ENCODE measurements around the gene RCOR2.
A peak's percentile ranks its signal among the peaks of the same experiment; 100 is the strongest.
"Not testable (repeated sequence)": the region's sequence is repeated elsewhere in the genome, so short reads cannot be mapped to it uniquely, and the experiment has no call there.

Gene RCOR2

DNA sequence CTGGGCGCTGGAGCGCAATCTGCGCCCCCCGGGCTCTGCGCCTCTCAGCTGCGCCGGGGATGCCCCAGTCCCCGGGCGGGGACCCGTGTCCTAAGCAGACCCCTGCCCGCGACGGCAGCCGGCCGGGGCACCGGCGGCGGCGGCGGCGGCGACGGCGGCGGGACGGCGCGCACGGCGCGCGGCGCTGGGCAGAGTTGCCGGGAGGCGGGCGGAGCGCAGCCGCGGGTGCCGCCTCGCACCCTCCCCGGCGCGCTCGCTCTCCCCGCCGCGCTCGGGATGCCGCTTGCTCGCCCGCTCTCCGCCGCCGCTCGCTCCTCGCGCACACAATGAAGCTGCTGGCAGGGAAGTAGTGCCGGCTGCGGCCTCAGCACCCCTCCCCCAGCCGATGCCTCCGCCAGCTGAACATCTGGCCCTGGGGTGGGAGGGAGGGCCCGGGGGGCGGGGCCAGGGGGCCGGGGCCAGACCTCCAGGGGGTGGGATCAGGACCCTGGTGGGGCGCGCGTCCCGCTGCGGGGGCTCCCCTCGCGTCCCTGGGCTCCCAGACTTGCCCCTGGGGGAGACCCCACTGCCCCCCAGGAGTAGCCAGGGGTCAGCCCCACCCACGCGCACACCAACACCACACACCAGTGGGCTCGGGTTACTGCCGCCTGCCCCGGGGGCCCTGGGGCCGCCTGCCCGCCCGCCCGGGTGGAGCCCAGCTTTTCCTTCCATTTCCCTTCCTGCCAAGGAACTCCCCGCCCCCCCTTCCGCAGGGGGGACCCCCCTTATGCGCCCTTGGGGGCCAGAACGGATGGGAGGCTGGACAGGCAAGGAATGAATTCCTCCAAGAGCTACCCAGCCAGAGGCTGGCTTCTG, at the start of gene RCOR2:
Gene RCOR2, minus strand, starts transcription at position 328 of the 855 bp plus-strand sequence. CDS start 708 bp downstream, outside the sequence.
- DNase-seq, result peak; percentile 86

DNA sequence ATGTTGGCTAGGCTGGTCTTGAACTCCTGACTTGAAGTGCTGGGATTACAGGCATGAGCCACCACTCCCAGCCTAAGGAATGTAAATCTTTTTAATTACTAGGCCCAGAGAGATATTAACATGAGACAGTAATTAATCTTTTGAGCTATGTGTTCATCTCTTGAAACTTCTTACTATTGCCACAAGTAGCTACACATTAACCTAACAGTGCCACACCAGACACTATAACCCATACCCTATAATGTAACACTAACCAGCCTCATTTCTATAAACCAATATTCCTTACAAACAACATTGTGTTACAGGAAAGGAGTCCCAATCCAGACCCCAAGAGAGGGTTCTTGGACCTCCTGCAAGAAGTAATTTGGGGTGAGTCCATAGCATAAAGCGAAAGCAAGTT, 49.5 kb upstream of the RCOR2 start:
- no peak for DNase-seq

DNA sequence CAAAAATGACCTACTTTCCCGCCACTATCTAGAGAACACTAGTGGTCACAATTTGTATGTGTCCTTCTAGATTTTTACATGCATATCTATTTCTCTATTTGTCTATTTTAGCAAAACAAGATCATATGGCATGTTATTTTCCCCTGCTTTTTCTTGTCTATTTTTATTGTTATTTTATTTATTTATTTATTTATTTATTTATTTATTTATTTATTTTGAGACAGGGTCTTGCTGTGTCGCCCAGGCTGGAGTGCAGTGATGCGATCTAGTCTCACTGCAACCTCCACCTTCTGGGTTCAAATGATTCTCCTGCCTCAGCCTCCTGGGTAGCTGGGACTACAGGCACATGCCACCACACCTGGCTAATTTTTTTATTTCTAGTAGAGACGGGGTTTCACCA, 46.9 kb upstream of the RCOR2 start:
- not testable (repeated sequence) for DNase-seq

DNA sequence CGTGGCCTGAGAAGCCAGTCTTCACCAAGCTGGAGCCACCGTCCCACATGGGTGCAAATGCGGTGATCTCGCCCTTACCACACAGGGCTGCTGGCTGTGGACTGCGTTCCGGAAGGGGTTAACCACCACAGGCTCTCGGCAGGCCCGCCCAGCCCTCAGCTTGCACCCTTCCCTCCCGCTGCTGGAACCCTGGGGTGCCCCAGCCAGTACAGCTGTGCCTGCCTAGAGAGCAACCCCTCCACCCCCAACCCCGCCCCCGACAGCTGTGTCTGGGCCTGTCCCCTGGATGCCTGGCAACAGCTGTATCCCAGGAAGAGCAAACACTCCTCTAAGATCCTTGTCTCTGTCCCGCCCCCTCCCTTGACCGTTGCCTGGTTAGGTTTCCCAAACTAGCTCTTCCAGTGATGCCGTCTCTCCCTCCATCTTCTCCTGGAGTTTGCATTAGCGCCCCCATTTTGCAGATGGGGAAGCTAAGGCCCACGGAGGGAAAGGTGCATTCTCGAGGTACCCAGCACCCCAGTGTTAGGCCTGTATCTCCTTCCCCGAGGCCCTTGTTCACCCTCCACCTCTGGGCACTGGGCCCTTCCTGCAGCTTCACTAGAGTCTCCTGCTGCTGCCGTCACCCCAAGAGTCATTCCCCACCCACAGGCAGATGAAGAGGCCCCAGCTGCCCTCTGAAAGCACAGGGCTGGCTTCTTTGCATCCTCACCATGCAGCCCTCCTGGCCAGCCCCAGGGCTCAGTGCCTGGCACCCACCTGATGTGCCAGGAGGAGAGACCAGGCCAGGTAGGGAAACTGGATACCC, 44.8 kb upstream of the RCOR2 start:
- DNase-seq, result peak; percentile 76

DNA sequence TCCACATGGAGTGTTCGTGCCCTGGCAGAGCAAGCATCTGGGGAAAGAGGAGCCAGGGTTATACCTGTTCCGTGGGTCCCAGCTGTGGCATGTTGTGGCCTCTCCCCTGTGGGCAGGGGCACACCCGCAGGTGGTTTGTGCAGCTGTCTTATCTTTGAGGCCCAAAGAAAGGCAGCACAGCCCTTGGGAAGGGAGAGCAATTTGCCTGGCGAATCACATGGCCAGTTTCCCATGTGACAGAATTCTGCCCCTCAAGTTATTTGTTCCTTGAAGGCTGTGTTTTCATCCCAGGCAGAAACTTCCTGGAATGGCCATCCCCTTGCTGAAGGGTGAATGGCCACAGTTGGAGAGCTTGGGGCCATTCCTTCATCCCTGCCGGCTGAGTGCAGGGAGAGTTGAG, 41.0 kb upstream of the RCOR2 start:
- no peak for DNase-seq

DNA sequence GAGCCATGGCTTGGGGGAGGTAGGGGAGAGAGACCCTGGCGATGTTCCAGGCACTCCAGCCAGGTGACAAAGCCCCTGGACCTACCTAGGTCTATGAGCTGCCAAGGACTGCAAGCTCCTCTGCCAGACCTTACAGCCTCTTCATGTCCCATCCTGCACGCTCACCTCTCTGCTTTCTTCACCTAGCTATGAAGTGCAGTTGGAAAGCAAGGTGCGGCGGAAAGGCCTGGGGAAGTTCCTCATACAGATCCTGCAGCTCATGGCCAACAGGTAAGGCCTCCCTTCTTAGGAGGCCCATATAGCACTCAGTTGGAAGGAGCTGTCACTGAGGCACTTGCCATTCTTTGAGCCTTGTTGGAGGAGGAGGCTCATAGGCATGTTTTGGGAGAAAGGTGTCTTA, 35.6 kb upstream of the RCOR2 start:
- DNase-seq, result no peak

DNA sequence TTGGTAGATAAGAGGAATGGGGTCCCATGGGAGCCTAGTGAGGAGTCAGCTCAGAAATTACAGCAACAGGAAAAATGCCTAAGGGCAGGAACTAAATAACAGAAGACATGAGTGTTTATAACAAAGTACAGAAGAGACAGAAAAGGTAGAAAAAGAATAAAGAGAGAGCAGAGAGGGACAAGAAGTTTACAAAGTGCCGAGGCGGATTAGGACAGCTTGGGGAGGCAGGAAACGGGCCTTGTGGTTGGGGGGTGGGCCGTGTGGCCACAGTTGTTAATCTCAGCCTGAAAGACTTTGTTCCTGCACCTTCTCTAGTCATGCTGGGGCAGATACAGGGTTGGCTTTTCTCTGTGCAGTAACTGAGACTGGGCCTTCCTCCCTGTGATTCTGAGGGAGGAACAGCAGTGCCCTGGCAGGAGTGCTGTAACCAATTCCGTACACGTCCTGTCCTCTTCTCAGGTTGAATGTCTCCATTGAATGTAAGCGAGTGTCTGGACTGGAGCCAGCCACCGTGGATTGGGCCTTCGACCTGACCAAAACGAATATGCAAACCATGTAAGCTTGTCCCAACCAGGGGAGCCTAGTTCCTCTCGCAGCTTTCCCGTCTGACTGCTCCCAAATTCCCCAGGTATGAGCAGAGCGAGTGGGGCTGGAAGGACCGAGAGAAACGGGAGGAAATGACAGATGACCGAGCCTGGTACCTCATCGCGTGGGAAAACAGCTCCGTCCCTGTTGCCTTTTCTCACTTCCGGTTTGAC, 35.0 kb upstream of the RCOR2 start:
- DNase-seq, result no peak

DNA sequence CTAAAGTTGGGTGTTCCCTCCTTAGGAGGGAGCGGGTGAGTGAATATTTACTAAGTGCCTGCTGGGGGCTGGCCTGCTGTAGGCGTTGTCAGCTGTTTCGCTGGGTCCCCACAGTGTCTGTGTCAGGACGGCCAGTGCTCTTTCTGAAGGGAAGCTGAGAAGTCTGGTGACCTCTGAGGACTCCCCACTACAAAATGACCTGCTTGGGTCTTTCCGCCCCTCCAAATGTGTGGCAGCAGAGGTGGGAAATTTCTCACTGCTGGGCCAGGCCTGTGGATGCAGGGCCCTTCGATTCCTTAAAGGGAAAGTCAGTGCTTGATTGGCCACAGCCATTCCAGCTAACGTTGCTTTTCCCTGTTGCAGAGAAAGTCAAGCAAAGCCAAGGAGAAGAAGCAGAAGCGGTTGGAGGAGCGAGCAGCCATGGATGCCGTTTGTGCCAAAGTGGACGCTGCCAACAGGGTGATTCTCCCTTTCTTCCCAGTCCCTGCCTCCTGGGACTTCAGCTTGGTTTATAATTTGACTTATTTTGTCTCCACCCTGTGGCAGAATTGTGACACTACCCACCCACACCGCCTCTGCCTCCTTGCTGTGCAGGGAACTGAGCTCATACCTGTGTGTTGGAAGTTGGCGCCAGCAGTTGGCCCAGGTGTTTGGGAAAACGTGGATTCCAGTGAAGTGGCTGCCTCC, 28.7 kb upstream of the RCOR2 start:
- DNase-seq, result peak; percentile 62

DNA sequence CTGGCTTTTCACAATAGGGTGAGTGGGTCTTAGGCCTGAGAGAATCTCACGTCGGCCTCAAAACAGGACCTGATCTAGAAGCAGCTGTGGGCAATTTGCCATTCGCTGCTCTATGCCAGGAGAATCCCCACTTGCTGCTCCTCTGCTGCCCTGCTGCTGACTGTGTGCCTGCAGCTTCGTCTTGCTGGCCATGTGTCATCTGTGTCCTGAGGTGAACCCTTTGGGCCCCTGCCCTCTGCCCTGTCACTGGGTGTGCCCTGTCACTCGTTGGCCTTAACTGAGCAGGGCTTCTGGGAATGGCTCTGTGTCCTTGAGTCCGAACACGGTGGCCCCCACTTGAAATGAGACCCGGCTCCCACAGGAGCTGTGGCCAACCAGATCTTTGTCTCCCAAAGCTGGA, 28.0 kb upstream of the RCOR2 start:
- no peak for DNase-seq

DNA sequence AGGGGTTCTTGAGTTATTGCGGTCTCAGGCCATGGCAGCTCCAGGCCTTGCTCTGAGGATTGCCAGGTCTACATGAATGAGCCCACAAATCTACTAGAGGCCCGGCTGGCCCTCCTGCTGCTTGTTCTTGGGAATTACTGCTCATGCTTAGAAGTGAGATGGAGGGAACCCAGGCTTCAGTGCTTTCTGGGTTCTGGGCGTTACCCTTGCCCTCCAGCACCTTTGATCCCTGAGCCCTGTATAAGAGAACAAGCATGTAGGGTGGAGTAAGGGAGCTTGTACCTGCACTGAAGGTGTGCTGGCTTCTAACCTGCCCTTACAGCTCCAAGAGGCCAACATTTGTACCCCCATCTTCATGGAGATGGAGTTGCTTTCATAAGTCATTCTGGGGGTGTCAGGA, 25.8 kb upstream of the RCOR2 start:
- DNase-seq, result no peak

DNA sequence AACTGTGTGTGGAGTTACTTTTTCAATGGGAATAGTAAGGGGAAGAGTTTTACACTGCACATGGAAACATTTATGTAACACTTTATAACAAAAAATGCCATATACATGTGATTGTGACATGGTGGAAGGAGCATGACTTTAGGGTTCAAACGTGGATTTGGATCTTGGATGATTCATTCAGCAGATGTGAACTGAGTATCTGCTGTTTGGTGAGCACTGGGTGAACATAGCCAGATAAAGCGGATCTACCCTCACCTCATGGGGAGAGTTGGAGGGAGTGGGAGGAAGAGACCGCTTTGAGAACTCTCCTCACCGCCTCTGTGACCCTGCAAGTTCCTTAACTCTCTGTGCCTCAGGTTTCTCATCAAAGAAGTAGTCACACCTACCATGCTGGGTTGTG, 24.9 kb upstream of the RCOR2 start:
- no peak for DNase-seq

DNA sequence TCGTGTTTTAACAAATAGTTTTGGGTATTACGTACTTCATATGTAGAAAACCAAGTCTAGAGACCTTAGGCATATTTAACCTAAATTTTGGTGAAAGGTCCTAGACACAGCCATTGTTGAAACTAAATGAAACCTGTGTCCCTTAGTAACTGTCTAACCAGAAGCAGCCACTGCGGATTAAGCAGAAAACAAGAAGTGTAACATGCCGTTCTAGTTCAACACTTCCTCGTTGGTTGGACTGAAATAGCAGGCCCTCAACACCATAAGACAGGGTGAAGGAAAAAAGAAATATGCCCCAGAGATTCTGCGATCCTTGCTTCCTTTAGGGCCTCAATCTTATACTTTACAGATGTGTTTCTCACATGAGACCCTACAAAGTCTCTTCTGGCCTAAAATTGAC, 23.8 kb upstream of the RCOR2 start:
- DNase-seq, result no peak

DNA sequence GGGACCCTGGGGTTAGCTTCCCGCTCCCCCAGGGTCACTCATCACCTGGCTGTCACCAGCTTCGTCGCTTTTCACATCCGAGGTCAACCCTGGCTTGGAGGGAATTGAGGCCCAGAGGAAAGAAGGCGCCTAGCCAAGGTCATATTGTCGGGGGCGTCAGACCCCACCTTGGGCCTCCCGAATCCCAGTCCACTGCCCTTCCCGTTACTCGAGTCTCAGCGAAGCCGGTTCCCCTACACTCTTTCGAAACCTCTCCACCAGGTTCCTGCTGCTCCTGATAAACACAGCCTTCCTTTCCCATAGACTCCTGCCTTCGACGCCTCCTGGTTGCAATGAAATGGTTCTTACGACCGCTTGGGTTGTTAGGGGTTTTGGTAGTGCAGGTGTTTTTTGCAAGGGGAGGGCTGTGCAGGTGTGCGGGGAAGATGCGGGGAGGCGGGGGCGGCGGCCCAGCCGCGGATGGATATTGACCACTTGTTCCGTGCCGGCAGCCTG, 22.5 kb upstream of the RCOR2 start:
- DNase-seq, result no peak

DNA sequence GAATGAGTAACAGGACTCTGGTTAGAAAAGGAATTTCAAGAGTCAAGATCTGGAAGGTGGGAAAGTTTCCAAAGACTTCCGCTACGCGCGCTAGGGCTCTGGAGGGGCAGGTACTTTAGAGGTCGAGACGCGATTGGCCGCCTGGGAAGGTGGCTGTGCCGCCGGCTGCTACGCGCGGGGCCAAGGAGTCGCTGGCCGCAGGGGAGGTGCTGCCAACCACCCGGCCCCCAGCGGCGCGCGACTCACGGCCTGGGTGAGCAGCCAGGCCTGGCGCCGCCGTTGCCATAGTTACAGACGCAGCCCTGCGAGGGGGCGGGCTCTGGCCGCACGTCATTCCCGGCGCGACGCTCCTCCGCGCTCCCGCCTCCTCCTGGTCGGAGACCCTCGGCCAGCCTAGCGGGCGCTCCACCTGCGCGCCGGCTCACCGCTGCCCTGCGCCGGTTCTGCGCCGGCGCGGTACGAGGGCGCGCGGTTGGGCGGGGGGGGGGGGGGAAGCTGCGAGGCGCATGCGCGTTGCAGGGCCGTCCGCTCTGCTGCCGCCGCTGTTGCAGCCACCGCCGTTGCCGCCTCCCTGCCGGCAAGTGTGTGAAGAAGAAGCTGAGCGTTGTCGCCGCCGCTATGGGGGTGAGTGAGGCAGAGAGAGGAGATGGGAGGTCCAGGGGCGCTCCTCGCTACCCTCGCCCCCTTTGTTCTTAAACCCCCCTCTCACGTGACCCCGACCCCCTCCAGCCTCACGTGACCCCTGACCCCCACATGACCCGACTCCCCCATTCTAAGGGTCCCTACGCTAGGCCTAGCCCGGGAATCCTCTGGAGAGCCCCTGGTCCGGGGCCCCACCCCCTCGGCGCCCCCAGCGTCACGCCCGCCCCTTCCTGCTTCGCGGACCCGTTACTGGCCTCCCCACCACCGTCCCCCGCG, 21.8 kb upstream of the RCOR2 start, which contains the start of gene NAA40:
Gene NAA40, plus strand, starts transcription at position 524 of the 918 bp plus-strand sequence. Its CDS starts 95 bp downstream, at position 619.
- peak; percentile 96 for DNase-seq

DNA sequence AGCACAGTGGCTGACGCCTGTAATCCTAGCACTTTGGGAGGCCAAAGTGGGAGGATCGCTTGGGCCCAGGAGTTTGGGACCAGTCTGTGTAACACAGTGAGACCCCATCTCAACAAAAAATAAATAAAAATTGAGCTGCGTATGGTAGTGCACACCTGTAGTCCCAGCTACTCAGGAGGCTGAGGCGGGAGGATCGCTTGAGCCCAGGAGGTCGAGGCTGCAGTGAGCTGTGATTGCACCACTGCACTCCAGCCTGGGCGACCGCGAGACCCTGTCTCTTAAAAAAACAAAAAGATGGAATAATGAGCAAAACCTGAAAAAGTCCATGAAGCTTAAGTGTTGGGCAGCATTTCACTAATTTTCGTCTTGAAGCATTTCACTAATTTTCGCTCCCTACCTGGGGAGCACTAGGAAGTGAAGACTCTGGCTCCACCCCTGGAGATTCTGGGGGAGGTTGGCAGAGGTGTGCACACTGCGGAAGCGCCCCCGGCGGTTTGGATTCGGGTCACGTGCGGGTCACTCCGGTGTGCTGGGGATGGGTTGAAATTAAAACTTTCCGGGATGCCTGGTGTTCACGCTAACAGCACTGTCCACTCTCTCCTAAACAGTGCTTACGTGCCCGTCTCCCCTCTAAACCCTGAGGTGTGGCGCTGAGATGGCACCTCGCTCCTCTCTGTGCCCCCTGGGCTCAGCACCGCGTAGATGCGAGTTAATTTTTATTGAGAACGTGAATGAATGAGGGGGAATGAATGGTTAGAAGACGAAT, 20.9 kb upstream of the RCOR2 start:
- no peak for DNase-seq

DNA sequence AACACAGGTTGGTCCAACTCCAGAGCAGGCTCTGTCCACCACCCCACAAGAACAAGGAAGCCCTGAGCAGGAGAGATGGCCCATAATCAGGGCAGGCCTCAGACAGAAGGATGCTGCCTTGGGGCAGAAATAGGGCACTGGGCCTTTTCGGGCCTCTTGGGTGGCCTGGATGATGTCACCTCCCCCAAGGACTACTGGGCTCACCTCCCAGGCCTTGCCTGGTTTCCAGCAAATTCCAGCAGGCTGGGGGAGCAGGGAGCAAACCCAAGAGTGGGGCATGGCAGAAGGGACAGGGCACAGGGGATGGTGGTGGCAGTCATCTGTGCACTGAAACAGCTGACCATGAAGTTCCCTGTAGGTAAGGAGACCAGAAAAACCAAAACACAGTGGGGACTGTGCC, 16.5 kb upstream of the RCOR2 start:
- no peak for DNase-seq

DNA sequence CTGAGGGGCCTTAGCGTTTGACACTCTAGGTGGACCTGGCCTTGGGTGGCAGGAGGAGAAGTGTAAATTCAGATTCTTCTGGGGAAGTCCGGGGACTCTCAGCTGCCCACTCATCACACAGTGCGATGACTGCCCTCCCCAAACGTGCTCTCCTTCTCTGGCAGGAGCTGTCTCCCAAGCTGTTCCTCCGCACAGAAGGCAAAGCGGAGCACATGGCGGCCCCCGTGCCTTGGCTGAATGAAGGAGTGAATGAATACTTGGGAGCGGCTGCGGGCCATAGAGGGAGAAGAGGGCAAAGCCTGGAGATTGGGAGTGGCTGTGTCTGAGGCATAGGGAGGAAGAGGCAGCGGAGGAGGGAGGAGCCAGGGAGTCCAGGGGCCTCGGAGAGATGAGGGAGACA, 14.9 kb upstream of the RCOR2 start:
- DNase-seq, result no peak

DNA sequence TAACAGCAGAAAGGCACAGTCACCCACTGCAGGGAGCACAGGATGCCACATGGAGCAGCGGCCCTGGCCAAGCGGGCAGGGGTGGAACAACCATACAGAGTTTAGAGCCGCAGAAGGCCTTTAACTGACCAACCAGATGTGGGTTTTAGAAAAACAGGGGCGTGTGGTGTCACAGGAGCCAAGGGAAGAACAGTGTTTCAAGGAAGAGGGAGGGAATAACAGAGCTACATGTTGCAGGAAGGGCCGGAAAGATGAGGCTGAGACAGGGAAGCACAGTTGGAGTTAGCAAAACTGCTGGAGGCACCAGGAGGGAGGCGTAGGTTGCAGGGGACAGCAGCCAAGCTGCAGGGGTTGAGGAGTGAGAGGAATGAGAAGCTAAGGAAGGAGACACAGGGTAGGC, 14.1 kb upstream of the RCOR2 start:
- no peak for DNase-seq

DNA sequence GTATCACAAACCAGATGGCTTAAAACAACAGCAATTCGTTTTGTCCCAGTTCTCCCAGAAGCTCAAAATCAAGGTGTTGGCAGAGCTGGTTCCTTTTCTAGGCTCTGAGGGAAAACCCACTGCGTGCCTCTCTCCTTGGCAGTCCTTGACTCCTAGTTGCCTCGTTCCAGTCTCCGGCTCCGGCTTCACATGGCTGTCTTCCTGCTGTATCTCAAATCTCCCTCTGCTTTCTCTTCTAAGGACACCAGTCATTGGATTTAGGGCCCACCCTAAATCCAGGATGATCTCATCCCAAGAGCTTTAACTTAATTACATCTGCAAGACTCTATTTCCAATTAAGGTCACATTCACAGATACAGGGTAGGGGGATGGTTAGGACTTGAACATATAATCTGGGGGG, 12.7 kb upstream of the RCOR2 start:
- no peak for DNase-seq

DNA sequence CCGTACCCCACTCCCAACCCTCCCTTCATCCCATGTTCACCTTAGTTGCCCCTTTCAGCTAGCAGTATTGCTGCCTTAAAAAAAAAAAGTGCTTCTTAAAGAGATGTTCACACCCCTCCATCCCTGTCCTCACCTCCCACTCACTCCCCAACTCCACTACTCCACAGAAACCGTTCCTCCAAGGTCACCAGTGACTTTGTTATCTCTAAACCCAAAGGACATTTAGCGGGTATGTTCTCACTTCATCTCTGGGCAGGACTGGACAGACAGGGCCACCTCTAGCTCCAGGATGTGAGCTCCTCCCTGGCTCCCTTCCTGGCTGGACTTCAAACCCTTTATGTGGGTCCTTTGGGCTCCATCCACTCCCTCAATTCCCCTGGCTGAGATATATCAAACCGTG, 6.4 kb upstream of the RCOR2 start:
- no peak for DNase-seq
